ENCODE results near the gene KIAA0825.
A peak's percentile ranks its signal among the peaks of the same experiment; 100 is the strongest.
"Not testable (repeated sequence)": the region's sequence is repeated elsewhere in the genome, so short reads cannot be mapped to it uniquely, and the experiment has no call there.

Gene KIAA0825

DNA sequence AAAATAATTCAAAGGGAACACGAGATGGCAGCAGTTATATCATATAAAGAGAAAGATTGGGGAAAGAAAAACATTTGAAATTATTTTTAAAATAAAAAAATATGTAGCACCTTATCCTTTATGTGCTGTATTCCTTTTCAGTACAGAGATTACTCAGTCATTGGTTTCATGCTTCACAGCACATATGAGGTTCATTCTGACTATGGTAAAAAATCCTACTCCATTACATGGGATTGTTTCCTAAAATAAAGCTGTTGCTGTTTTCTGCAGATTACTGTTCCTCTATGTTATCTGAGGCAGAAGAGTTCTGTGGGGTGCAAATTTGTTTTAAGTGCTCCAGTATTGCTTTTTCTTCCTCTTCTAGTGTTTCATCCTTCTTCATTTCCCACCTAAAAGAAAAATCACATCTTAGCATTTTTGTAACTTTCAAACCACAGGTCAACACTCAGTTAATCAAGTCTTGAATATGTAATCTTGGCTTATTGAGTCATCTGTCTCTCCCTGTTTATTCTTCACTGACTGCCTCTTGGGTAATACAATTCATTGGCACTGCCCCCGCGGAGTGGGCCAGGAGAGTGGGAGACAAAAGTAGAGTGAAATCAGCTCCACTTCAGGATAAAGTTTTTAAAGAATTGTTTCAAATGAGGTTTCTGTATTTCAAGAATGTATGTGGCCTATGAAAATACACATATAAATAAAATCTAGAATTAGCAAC lies 464.5 kb downstream of the KIAA0825 start:
- no peak for DNase-seq

DNA sequence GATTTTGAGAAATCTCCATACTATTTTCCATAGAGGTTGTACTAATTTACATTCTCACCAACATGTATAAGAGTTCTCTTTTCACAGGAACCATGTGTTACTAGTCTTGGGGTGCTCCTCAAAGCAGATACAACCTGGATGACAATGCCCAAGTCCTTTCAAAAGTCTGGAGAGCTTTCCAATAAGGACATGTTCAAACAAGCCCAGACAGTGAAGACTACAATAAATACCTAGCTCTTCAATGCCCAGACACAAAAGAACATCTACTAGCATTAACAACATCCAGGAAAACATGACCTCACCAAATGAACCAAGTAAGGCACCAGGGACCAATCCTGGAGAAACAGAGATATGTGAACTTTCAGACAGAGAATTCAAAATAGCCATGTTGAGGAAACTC lies 474.8 kb downstream of the KIAA0825 start:
- not testable (repeated sequence) for DNase-seq

DNA sequence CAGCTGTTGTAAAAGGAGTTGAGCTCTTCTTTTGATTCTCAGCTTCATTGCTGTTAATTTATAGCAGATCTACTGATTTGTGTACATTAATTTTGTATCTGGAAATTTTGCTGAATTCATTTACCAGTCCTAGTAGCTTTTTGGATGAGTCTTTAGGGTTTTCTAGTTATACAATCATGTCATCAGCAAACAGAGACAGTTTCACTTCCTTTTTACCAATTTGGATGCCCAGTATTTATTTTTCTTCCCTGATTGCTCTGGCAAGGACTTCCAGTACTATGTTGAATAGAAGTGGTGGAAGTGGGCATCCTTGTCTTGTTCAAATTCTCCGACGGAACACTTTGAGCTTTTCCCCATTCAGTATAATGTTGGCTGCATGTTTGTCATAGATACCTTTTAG lies 478.1 kb downstream of the KIAA0825 start:
- no peak for DNase-seq

DNA sequence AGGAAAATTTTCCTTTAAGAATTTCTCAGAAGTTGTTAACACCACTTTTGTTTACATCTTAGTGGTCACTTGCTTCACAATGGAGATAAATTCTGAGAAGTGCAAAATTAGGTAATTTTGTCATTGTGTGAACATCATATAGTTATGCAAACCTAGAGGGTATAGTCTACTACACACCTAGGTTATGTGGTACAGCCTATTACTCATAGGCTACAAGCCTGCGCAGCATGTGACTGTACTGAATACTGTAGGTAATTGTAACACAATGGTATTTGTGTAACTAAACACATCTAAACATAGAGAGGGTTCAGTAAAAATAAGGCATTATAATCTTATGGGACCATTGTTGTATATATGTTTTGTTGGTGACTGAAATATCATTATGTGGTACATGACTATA lies 488.3 kb downstream of the KIAA0825 start:
- no peak for DNase-seq

DNA sequence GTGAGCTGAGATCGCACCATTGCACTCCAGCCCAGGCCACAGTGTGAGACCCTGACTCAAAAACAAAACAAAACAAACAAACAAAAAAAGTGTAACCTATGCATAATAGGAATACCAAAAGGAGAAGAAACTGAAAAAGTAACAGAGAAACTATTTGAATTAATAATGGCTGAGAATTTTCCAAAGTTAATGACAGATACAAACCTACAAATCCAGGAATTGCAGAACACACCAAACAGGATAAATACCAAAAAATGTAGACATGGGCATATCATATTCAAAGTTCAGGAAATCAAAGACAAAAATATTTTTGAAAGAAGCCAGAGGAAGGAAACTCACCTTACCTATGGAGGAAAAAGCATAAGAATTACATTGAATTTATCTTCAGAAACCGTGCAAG lies 493.3 kb downstream of the KIAA0825 start:
- DNase-seq: no peak

DNA sequence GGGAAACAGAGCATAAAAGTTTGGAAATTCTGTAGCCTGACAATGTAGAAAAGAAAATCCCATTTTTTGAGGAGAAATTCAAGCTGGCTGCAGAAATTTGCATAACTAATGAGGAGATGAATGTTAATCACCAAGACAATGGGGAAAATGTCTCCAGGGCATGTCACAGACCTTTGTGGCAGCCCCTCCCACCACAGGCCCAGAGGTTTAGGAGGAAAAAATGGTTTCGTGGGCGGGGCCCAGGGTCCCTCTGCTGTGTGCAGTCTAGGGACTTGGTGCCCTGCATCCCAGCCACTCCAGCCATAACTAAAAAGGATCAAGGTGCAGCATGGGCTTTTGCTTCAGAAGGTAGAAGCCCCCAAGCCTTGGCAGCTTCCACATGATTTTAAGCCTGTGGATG lies 502.1 kb downstream of the KIAA0825 start:
- DNase-seq: not testable (repeated sequence)

DNA sequence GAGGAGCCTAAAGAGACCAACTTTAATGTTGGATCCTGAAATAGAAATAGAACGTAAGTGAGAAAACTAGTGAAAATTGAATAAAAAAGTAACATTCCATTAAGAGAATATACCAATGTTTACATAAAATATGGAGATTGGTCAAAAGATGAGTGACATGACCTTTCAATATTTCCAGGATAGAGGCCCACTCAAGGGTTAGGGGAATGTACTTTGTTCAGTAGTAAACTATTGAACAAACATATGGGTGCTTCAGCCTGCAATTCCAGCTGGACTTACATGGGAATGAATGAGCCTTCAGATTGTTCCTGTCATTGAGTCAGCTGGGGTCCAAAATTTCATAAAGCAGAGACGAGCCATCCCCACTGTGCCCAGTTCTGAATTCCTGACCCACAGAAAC lies 505.3 kb downstream of the KIAA0825 start:
- no peak for DNase-seq

DNA sequence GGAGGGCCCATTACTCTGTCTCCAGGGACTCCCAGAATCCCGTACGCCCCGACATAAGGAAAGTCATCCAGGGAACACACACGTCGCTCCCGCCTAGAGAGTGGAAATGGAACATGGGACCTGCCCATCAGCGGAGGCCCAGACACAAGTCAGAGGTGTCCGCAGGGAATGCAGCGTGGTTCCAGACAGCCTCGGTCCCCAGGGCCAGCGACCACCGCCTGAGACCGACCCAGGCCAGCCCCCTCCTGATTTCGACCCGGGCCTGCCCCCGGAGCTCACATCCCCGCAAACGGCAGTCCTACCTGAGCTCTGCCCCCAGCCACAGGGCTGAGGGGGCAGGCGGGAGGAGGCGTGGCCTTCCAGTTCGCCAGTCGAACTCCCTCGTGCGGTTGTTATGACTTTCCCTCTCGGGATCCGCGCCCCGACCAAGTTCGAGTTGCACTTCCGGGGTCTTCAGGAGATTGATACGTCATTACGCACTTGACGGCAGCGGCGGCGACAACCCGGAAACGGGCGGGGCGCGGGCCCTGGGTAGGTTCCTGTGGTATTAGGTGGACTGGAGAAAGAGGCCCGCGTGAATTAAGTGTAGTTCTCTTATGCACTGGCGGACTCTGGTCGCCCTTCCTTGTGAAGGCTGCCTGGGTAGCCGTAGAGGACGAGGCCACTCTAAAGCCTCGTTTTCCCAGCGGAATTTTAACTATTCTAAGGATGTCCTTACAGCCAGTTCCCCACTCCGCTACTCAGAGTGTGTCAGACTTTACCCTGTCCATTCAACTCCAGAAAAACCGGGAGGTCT lies 507.0 kb downstream of the KIAA0825 start:
- peak; percentile 97 for DNase-seq

DNA sequence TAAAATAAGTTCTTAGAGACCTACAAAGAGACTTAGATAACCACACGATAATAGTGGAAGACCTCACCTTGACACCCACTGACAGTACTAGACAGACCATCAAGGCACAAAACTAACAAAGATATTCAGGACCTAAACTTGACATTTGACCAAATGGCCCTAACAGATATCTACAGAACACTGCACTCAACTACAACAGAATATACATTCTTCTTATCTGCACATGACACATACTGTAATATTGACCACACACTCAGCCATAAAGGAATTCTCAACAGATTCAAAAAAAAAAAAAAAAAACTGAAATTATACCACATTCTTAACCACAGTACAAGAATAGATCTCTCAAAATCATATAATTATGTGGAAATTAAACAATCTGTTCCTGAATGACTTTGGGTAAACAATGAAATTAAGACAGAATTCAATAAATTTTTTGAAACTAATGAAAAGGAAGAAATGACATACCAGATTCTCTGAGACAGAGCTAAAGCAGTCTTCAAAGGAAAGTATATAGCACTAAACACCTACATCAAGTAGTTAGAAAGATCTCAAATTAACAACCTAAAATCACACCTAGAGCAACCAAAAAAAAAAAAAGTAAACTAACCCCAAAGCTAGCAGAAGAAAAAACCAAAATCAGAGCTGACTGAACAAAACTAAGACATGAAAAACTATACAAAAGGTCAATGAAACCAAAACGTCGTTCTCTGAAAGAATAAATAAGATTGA lies 514.7 kb downstream of the KIAA0825 start:
- no peak for DNase-seq
